Neural cell (in vitro differentiated cells): Measurements from ENCODE around the gene SLC37A2. TPM values are rescaled to one million over a fixed set of nuclear protein-coding genes. Genes with fewer than 3 reads are reported as not detected.

Experiments
- H2AFZ ChIP-seq: fragments of 200-600, 300-800 bp; sonication (generic), shearing (Covaris generic); 2 replicates; pipeline ENCODE4 v1.6.0; 2014; ENCODE audit warnings: low read depth, mild to moderate bottlenecking, antibody characterized with exemption, low read length, moderate library complexity
- H3F3A ChIP-seq: fragments of 200-600 bp; shearing (Covaris generic); 2 replicates; pipeline ENCODE4 v1.6.1; 2016; ENCODE audit warnings: mild to moderate bottlenecking, moderate library complexity, mixed read lengths, antibody characterized with exemption, low read length; ENCODE audit not compliant: insufficient read depth, poor library complexity, severe bottlenecking
- H3K27ac ChIP-seq: fragments of 200-600, 300-800 bp; sonication (generic), shearing (Covaris generic); 2 replicates; pipeline ENCODE4 v1.5.1; 2014; ENCODE audit warnings: mild to moderate bottlenecking, low read length, moderate library complexity
- H3K27me3 ChIP-seq: fragments of 300-800, 200-600 bp; sonication (generic), shearing (Covaris generic); 2 replicates; pipeline ENCODE4 v1.6.0; 2014; ENCODE audit warnings: mild to moderate bottlenecking, low read depth, low read length, moderate library complexity; ENCODE audit not compliant: insufficient read depth
- H3K36me3 ChIP-seq: fragments of 300-800, 200-600 bp; sonication (generic), shearing (Covaris generic); 2 replicates; pipeline ENCODE4 v1.5.1; 2014; ENCODE audit warnings: mild to moderate bottlenecking, antibody characterized with exemption, low read length, moderate library complexity; ENCODE audit not compliant: insufficient read depth
- H3K4me2 ChIP-seq: fragments of 300-800, 200-600 bp; sonication (generic), shearing (Covaris generic); 2 replicates; pipeline ENCODE4 v1.6.0; 2014; ENCODE audit warnings: mild to moderate bottlenecking, low read length
- H3K4me3 ChIP-seq: fragments of 300-800, 200-600 bp; sonication (generic), shearing (Covaris generic); 2 replicates; pipeline ENCODE4 v1.5.1; 2014; ENCODE audit warnings: mild to moderate bottlenecking, low read length, moderate library complexity
- H3K79me2 ChIP-seq: fragments of 200-600 bp; shearing (Covaris generic); replicated peaks from 2 replicates; pipeline ENCODE4 v1.6.0; 2014; ENCODE audit warnings: mild to moderate bottlenecking, low read length, moderate library complexity; ENCODE audit not compliant: insufficient read depth
- H3K9ac ChIP-seq: fragments of 300-800, 200-600 bp; sonication (generic), shearing (Covaris generic); 2 replicates; pipeline ENCODE4 v1.6.1; 2016; ENCODE audit warnings: mild to moderate bottlenecking, low read length, mixed read lengths
- H3K9me2 ChIP-seq: fragments of 200-600 bp; shearing (Covaris generic); 2 replicates; pipeline ENCODE4 v1.6.1; 2016; ENCODE audit warnings: mild to moderate bottlenecking, low read length, mixed read lengths; ENCODE audit not compliant: insufficient read depth
- H3K9me3 ChIP-seq: fragments of 200-600, 300-800 bp; sonication (generic), shearing (Covaris generic); 2 replicates; pipeline ENCODE4 v1.6.1; 2016; ENCODE audit warnings: mild to moderate bottlenecking, mixed run types, low read length, moderate library complexity, mixed read lengths
- H4K20me1 ChIP-seq: fragments of 200-600 bp; shearing (Covaris generic); 2 replicates; pipeline ENCODE4 v1.6.1; 2016; ENCODE audit warnings: mild to moderate bottlenecking, mixed run types; ENCODE audit not compliant: insufficient read depth
- EP300 ChIP-seq: fragments of 450-650 bp; conservative IDR thresholded peaks from 2 replicates; pipeline ENCODE4 v1.6.1; 2014; ENCODE audit warnings: antibody characterized with exemption, mild to moderate bottlenecking, moderate library complexity; ENCODE audit not compliant: poor library complexity, severe bottlenecking
- EZH2 ChIP-seq: fragments of 200-600, 300-800 bp; shearing (Covaris generic), sonication (generic); IDR thresholded peaks from 2 replicates; pipeline ENCODE4 v1.6.1; 2014; ENCODE audit warnings: antibody characterized with exemption, low read length, borderline replicate concordance, mild to moderate bottlenecking; ENCODE audit not compliant: insufficient read depth, poor library complexity, severe bottlenecking
- MXI1 ChIP-seq: fragments of 450-650 bp; conservative IDR thresholded peaks from 2 replicates; pipeline ENCODE4 v1.6.1; 2014; ENCODE audit warnings: antibody characterized with exemption, mild to moderate bottlenecking; ENCODE audit not compliant: poor library complexity, severe bottlenecking
- POLR2AphosphoS5 ChIP-seq: IDR thresholded peaks from 2 replicates; pipeline ENCODE4 v1.6.1; 2012
- RAD21 ChIP-seq: fragments of 450-650 bp; conservative IDR thresholded peaks from 2 replicates; pipeline ENCODE4 v1.6.1; 2014; ENCODE audit warnings: antibody characterized with exemption, mild to moderate bottlenecking, moderate library complexity
- SMC3 ChIP-seq: fragments of 450-650 bp; conservative IDR thresholded peaks from 2 replicates; pipeline ENCODE4 v1.6.1; 2014; ENCODE audit warnings: antibody characterized with exemption, mild to moderate bottlenecking, moderate library complexity; ENCODE audit not compliant: poor library complexity
- TAF1 ChIP-seq: IDR thresholded peaks from 2 replicates; pipeline ENCODE4 v1.6.1; 2012; ENCODE audit warnings: low read depth
- polyA plus RNA-seq: library from polyadenylated mRNA; depleted of rRNA; stranded (reverse); fragments of >200 nt; gene quantifications from 2 replicates; pipeline ENCODE4 v1.2.3, GENCODE V29; 2014
- TF ChIP-seq, protein P1 (sequence below): fragments of 450-650 bp; IDR thresholded peaks from 2 replicates; pipeline ENCODE4 v1.5.1; 2014; ENCODE audit warnings: antibody characterized with exemption, mild to moderate bottlenecking, moderate library complexity; ENCODE audit not compliant: poor library complexity, severe bottlenecking
- TF ChIP-seq, protein P2 (sequence below): IDR thresholded peaks from 2 replicates; pipeline ENCODE4 v1.6.1; 2012; ENCODE audit warnings: borderline replicate concordance

Gene SLC37A2
- polyA plus RNA-seq, 1 donor from 2014 or later: 0.12 TPM

DNA sequence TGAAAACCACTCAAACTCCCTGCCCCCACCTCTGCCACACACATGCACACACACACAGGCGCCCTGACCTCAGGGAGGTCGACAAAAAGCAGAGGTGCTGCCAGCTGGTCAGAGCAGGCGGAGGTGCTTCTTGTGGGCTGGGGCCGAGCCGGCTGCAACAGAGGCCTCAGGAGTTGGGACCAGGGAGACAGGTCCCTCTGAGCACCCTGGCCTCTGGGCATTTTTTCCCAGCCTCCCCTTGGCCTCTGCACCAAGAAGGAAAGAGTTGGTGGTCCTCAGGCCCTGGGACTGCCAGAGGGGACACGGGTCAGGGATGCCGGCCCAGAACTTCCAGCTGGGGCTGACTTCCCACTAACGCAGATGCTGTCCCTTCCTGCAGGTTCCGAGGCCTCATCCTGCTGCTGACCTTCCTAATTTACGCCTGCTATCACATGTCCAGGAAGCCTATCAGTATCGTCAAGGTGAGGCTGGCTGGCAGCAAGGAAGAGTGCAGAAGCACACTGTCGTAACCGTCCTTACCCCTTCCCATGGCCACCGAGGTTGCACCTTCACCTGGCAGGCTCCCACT lies 13.4 kb downstream of the SLC37A2 start:
- Histone ChIP-seq H3K27ac (no peak overlapping the region), H3K9me3 (no peaks in the 10 kb centered on the region), H4K20me1 (no peaks in the 10 kb centered on the region), H2AFZ (no peak overlapping the region), H3K4me2 (no peak overlapping the region), H3K27me3 (no peaks in the 10 kb centered on the region), H3K36me3 (no peaks in the 10 kb centered on the region), H3K9me2 (no peaks in the 10 kb centered on the region), H3K4me3 (no peak overlapping the region), H3K9ac (no peak overlapping the region), H3K79me2 (no peaks in the 10 kb centered on the region), H3F3A (no peaks in the 10 kb centered on the region)
- TF ChIP-seq MXI1 (no peak), SMC3 (no peak), EP300 (no peak), POLR2AphosphoS5 (no peak)
- TF ChIP-seq, protein P1, sequence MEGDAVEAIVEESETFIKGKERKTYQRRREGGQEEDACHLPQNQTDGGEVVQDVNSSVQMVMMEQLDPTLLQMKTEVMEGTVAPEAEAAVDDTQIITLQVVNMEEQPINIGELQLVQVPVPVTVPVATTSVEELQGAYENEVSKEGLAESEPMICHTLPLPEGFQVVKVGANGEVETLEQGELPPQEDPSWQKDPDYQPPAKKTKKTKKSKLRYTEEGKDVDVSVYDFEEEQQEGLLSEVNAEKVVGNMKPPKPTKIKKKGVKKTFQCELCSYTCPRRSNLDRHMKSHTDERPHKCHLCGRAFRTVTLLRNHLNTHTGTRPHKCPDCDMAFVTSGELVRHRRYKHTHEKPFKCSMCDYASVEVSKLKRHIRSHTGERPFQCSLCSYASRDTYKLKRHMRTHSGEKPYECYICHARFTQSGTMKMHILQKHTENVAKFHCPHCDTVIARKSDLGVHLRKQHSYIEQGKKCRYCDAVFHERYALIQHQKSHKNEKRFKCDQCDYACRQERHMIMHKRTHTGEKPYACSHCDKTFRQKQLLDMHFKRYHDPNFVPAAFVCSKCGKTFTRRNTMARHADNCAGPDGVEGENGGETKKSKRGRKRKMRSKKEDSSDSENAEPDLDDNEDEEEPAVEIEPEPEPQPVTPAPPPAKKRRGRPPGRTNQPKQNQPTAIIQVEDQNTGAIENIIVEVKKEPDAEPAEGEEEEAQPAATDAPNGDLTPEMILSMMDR: no peak

DNA sequence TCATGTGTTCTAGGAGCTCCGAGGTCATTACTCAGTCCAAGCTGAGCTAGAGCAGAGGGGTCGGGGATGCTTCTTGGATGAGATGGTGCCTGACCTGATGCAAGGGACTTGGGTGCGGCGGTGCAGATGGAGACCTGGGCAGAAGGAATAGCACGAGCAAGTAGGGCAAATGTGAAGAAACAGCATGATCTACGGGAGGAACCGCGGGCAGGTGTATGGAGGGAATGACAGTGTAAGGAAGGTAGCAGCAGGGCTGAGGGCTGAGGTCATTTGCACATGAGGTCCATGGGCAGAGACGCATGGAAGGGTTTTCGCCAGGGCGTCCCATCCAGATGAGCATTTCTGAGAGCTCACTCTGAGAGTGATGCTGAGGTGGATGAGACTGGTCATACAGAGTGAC lies 14.9 kb downstream of the SLC37A2 start:
- Histone ChIP-seq H3K9me3 (no peaks in the 10 kb centered on the region), H3K36me3 (no peaks in the 10 kb centered on the region), H3K9ac (no peak overlapping the region), H3K4me3 (no peak overlapping the region), H3K27me3 (no peaks in the 10 kb centered on the region), H4K20me1 (no peaks in the 10 kb centered on the region), H3K9me2 (no peaks in the 10 kb centered on the region), H3K27ac (no peak overlapping the region), H3K4me2 (no peak overlapping the region), H2AFZ (no peak overlapping the region), H3K79me2 (no peaks in the 10 kb centered on the region), H3F3A (no peaks in the 10 kb centered on the region)
- TF ChIP-seq EP300 (no peak), EZH2 (no peak), RAD21 (no peak), MXI1 (no peak), POLR2AphosphoS5 (no peak), SMC3 (no peak), TAF1 (no peak)
- TF ChIP-seq, protein P2, sequence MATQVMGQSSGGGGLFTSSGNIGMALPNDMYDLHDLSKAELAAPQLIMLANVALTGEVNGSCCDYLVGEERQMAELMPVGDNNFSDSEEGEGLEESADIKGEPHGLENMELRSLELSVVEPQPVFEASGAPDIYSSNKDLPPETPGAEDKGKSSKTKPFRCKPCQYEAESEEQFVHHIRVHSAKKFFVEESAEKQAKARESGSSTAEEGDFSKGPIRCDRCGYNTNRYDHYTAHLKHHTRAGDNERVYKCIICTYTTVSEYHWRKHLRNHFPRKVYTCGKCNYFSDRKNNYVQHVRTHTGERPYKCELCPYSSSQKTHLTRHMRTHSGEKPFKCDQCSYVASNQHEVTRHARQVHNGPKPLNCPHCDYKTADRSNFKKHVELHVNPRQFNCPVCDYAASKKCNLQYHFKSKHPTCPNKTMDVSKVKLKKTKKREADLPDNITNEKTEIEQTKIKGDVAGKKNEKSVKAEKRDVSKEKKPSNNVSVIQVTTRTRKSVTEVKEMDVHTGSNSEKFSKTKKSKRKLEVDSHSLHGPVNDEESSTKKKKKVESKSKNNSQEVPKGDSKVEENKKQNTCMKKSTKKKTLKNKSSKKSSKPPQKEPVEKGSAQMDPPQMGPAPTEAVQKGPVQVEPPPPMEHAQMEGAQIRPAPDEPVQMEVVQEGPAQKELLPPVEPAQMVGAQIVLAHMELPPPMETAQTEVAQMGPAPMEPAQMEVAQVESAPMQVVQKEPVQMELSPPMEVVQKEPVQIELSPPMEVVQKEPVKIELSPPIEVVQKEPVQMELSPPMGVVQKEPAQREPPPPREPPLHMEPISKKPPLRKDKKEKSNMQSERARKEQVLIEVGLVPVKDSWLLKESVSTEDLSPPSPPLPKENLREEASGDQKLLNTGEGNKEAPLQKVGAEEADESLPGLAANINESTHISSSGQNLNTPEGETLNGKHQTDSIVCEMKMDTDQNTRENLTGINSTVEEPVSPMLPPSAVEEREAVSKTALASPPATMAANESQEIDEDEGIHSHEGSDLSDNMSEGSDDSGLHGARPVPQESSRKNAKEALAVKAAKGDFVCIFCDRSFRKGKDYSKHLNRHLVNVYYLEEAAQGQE: no peak
- TF ChIP-seq, protein P1: no peak
